HCT116 (cell line): ENCODE results near the gene PRRT1B. TPM values are rescaled to one million over a fixed set of nuclear protein-coding genes. Genes with fewer than 3 reads are reported as not detected.

Experiments
- ATAC-seq: fragments of 200-7000 bp; cut with Tn5 transposase; 2 replicates; pipeline ENCODE4 v1.9.1; 2020; ENCODE audit warnings: mild to moderate bottlenecking, moderate library complexity
- BruUV-seq: library from RNA; stranded (reverse); fragments of 400-500 nt; replicated peaks from 2 replicates; lab custom pipeline; 2021; lab: Mats Ljungman, UMichigan
- CTCF ChIA-PET: fragments of 300-600 bp; sonication (Branson Sonifier 250); formaldehyde crosslinking; loops from one replicate; lab custom pipeline; 2021; ENCODE audit warnings: antibody characterized with exemption; lab: Charles Lee
- POLR2A ChIA-PET: fragments of 300-600, 350-600 bp; sonication (Branson Sonifier 250); formaldehyde crosslinking; loops from one replicate; lab custom pipeline; 2021; ENCODE audit warnings: antibody characterized with exemption; lab: Charles Lee
- RAD21 ChIA-PET, 2 experiments: fragments of 300-600 bp; sonication (Branson Sonifier 250); formaldehyde crosslinking; loops; one replicate each; lab custom pipeline; 2023; ENCODE audit warnings: low total read pairs in 2 of 2; ENCODE audit not compliant: uncharacterized antibody in 2 of 2, unreplicated experiment in 2 of 2, low non-redundant PET in 1 of 2; lab: Charles Lee
- DNase-seq: peaks from one replicate; pipeline ENCODE4 v3.0.0-alpha.2; 2010; ENCODE audit warnings: low read depth, low spot score
- H2AFZ ChIP-seq: fragments of 200-600 bp; shearing (Covaris generic), sonication (generic); 2 replicates; pipeline ENCODE4 v1.6.1; 2017; ENCODE audit warnings: low read depth, mixed run types, mixed read lengths, antibody characterized with exemption, low read length; ENCODE audit not compliant: poor library complexity, severe bottlenecking
- H3K27ac ChIP-seq: 2 replicates; pipeline ENCODE4 v1.5.1; 2012; ENCODE audit warnings: low read depth, low read length
- H3K27me3 ChIP-seq: fragments of 200-600 bp; sonication (generic); 2 replicates; pipeline ENCODE4 v1.6.1; 2016; ENCODE audit warnings: mixed run types, low read length, mixed read lengths; ENCODE audit not compliant: insufficient read depth
- H3K36me3 ChIP-seq, 2 experiments: fragments of 200-500 bp in 1 of 2; fragments of 200-600 bp in 1 of 2; sonication (Bioruptor generic) in 1 of 2; sonication (generic) in 1 of 2; 2 replicates each; pipeline versions ENCODE4 v1.5.1 to v1.6.1; 2014 to 2016; ENCODE audit warnings: low read length in 2 of 2, inconsistent platforms in 1 of 2, mixed read lengths in 1 of 2, mixed run types in 1 of 2; ENCODE audit not compliant: insufficient read depth in 2 of 2, control insufficient read depth in 1 of 2
- H3K4me1 ChIP-seq, 2 experiments: fragments of 200-600 bp in 1 of 2; sonication (generic) in 1 of 2; 2 replicates each; pipeline versions ENCODE4 v1.5.1 to v1.6.1; 2012 to 2017; ENCODE audit warnings: low read length in 2 of 2, inconsistent platforms in 1 of 2, mild to moderate bottlenecking in 1 of 2, mixed read lengths in 1 of 2, mixed run types in 1 of 2, moderate library complexity in 1 of 2; ENCODE audit not compliant: insufficient read depth in 2 of 2, control insufficient read depth in 1 of 2
- H3K4me2 ChIP-seq: fragments of 200-600 bp; sonication (generic); 2 replicates; pipeline ENCODE4 v1.6.1; 2017; ENCODE audit warnings: mixed run types, low read length, mixed read lengths
- H3K4me3 ChIP-seq, 2 experiments: fragments of 200-600 bp in 1 of 2; sonication (generic) in 1 of 2; replicated peaks in 1 of 2; 2 replicates each; pipeline ENCODE4 v1.5.1; 2011 to 2016; ENCODE audit warnings: low read length in 2 of 2, control low read depth in 1 of 2, low read depth in 1 of 2, mild to moderate bottlenecking in 1 of 2, mixed read lengths in 1 of 2, mixed run types in 1 of 2
- H3K79me2 ChIP-seq: fragments of 200-600 bp; sonication (generic); 2 replicates; pipeline ENCODE4 v1.6.1; 2017; ENCODE audit warnings: mild to moderate bottlenecking, mixed run types, low read length, moderate library complexity, mixed read lengths; ENCODE audit not compliant: insufficient read depth
- H3K9ac ChIP-seq: fragments of 200-600 bp; sonication (generic); 2 replicates; pipeline ENCODE4 v1.6.1; 2016; ENCODE audit warnings: low read length, mixed read lengths
- H3K9me2 ChIP-seq: fragments of 200-600 bp; sonication (generic), shearing (Covaris generic); 2 replicates; pipeline ENCODE4 v1.6.1; 2017; ENCODE audit warnings: mixed run types, mild to moderate bottlenecking, moderate library complexity; ENCODE audit not compliant: insufficient read depth
- H3K9me3 ChIP-seq, 2 experiments: fragments of 200-500 bp in 1 of 2; fragments of 200-600 bp in 1 of 2; sonication (Bioruptor generic) in 1 of 2; sonication (generic) in 1 of 2; 2 replicates each; pipeline ENCODE4 v1.6.1; 2014 to 2017; ENCODE audit warnings: low read length in 2 of 2, mixed read lengths in 2 of 2, inconsistent platforms in 1 of 2, low read depth in 1 of 2, mild to moderate bottlenecking in 1 of 2, mixed run types in 1 of 2, moderate library complexity in 1 of 2; ENCODE audit not compliant: control insufficient read depth in 1 of 2, insufficient read depth in 1 of 2
- H4K20me1 ChIP-seq: fragments of 200-600 bp; sonication (generic), shearing (Covaris generic); 2 replicates; pipeline ENCODE4 v1.6.1; 2017; ENCODE audit warnings: mixed run types, mild to moderate bottlenecking, moderate library complexity; ENCODE audit not compliant: insufficient read depth
- EZH2phosphoT487 ChIP-seq: fragments of 200-600 bp; IDR thresholded peaks from 2 replicates; pipeline ENCODE4 v1.6.1; 2018; ENCODE audit warnings: antibody characterized with exemption, borderline replicate concordance
- POLR2A ChIP-seq: IDR thresholded peaks from 2 replicates; pipeline ENCODE4 v1.7.0; 2011; ENCODE audit warnings: borderline replicate concordance; ENCODE audit not compliant: insufficient read depth, insufficient read length; ENCODE audit errors: extremely low read depth
- SP1 ChIP-seq: IDR thresholded peaks from 2 replicates; pipeline ENCODE4 v1.6.1; 2012; ENCODE audit warnings: low read depth
- SRF ChIP-seq: IDR thresholded peaks from 2 replicates; pipeline ENCODE4 v1.6.1; 2012; ENCODE audit warnings: low read depth
- YY1 ChIP-seq: IDR thresholded peaks from 2 replicates; pipeline ENCODE4 v1.6.1; 2011; ENCODE audit warnings: low read length, low read depth, moderate library complexity, mild to moderate bottlenecking; ENCODE audit not compliant: insufficient replicate concordance; ENCODE audit errors: extremely low read depth
- ZBTB33 ChIP-seq: IDR thresholded peaks from 2 replicates; pipeline ENCODE4 v1.6.1; 2011; ENCODE audit warnings: mild to moderate bottlenecking, low read length, moderate library complexity; ENCODE audit not compliant: insufficient replicate concordance; ENCODE audit errors: extremely low read depth
- intact Hi-C: fragments of 100-400 bp; cut with micrococcal nuclease; formaldehyde crosslinking; loops from 2 replicates; pipeline ENCODE4 v1.10.0; 2022
- total RNA-seq: library from RNA; stranded (reverse); gene quantifications from one replicate; pipeline ENCODE4 v1.2.1, GENCODE V29; 2021; ENCODE audit not compliant: unreplicated experiment
- TF ChIP-seq, protein P1 (sequence below): IDR thresholded peaks from 2 replicates; pipeline ENCODE4 v1.6.1; 2012; ENCODE audit warnings: low read depth

PRRT1B gene
- total RNA-seq, 1 experiment from 2014 or later, result not detected

GRCh38 chr9:131580358-131580757, 35.0 kb downstream of the PRRT1B start:
- CTCF ChIA-PET, result no interaction called here
- H3K27me3 ChIP-seq, result no peaks in the 10 kb centered on the region

More at GRCh38 chr9:131580358-131580757, 35.0 kb downstream of the PRRT1B start:
- no TSS peak for BruUV-seq
- H3K9ac ChIP-seq, result no peak overlapping the region
- ATAC-seq (no peak), DNase-seq (no peak)
- H3K4me2 ChIP-seq, result no peak overlapping the region
- no peak overlapping the region for H3K4me3 ChIP-seq
- no peak for TF ChIP-seq SP1
- no peak for TF ChIP-seq YY1
- no peak for TF ChIP-seq ZBTB33
- no peak for TF ChIP-seq POLR2A
- no peak for TF ChIP-seq EZH2phosphoT487
- TF ChIP-seq SRF, result no peak
- TF ChIP-seq, protein P1, sequence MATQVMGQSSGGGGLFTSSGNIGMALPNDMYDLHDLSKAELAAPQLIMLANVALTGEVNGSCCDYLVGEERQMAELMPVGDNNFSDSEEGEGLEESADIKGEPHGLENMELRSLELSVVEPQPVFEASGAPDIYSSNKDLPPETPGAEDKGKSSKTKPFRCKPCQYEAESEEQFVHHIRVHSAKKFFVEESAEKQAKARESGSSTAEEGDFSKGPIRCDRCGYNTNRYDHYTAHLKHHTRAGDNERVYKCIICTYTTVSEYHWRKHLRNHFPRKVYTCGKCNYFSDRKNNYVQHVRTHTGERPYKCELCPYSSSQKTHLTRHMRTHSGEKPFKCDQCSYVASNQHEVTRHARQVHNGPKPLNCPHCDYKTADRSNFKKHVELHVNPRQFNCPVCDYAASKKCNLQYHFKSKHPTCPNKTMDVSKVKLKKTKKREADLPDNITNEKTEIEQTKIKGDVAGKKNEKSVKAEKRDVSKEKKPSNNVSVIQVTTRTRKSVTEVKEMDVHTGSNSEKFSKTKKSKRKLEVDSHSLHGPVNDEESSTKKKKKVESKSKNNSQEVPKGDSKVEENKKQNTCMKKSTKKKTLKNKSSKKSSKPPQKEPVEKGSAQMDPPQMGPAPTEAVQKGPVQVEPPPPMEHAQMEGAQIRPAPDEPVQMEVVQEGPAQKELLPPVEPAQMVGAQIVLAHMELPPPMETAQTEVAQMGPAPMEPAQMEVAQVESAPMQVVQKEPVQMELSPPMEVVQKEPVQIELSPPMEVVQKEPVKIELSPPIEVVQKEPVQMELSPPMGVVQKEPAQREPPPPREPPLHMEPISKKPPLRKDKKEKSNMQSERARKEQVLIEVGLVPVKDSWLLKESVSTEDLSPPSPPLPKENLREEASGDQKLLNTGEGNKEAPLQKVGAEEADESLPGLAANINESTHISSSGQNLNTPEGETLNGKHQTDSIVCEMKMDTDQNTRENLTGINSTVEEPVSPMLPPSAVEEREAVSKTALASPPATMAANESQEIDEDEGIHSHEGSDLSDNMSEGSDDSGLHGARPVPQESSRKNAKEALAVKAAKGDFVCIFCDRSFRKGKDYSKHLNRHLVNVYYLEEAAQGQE, result no peak
- no peaks in the 10 kb centered on the region for H3K4me1 ChIP-seq
- no peak overlapping the region for H3K27ac ChIP-seq
- POLR2A ChIA-PET, result no interaction called here
- peaks cover 3 to 5% of the 10 kb centered on the region in 2 experiments; a peak in 2 of 4 replicates for H3K36me3 ChIP-seq
- no peaks in the 10 kb centered on the region for H3K9me2 ChIP-seq
- no peak overlapping the region for H2AFZ ChIP-seq
- H4K20me1 ChIP-seq, result no peaks in the 10 kb centered on the region
- H3K79me2 ChIP-seq, result no peaks in the 10 kb centered on the region
- RAD21 ChIA-PET, result no interaction called here
- intact Hi-C loops, result no loop called here
- H3K9me3 ChIP-seq, result no peaks in the 10 kb centered on the region
